Psoas muscle (tissue), 8 donors: ENCODE data around the gene TRAF3. TPM values are rescaled to one million over a fixed set of nuclear protein-coding genes. Genes with fewer than 3 reads are reported as not detected.
"Not testable (repeated sequence)": the region's sequence is repeated elsewhere in the genome, so short reads cannot be mapped to it uniquely, and the experiment has no call there.

ENCODE experiments used
- ATAC-seq, 4 donors: fragments of 200-7000 bp; cut with Tn5 transposase; one replicate each; pipeline ENCODE4 v1.9.1; 2020; ENCODE audit warnings: moderate library complexity in 3 of 4, mild to moderate bottlenecking in 2 of 4
- DNase-seq, 2 donors: peaks; one replicate each; pipeline ENCODE4 v3.0.0-alpha.2; 2020
- H3K27ac ChIP-seq: fragments of 200-600 bp; one replicate; pipeline ENCODE4 v1.8.0; 2022
- H3K27me3 ChIP-seq, 3 donors: fragments of 200-600 bp in 1 of 3; one replicate each; pipeline versions ENCODE4 v1.6.1 to v1.8.0; 2013 to 2022; ENCODE audit warnings: low read length in 2 of 3, mild to moderate bottlenecking in 2 of 3, moderate library complexity in 1 of 3; ENCODE audit not compliant: insufficient read depth in 3 of 3
- H3K36me3 ChIP-seq, 2 donors: fragments of 200-600 bp in 1 of 2; one replicate each; pipeline versions ENCODE4 v1.6.1 to v1.8.0; 2013 to 2022; ENCODE audit warnings: low read depth in 1 of 2, mild to moderate bottlenecking in 1 of 2, moderate library complexity in 1 of 2; ENCODE audit not compliant: insufficient read depth in 1 of 2
- H3K4me1 ChIP-seq: fragments of 200-600 bp; one replicate; pipeline ENCODE4 v1.8.0; 2022
- H3K4me3 ChIP-seq: fragments of 200-600 bp; one replicate; pipeline ENCODE4 v1.8.0; 2022; ENCODE audit warnings: mild to moderate bottlenecking
- H3K9me3 ChIP-seq: fragments of 200-600 bp; one replicate; pipeline ENCODE4 v1.8.0; 2022
- WGBS, 3 donors: extraction: QIAGEN DNeasy Blood & Tissue Kit; methylation state at CpG; one replicate each; pipeline versions ENCODE4 v1.1.6 to v1.1.7; 2013; 5-methylcytosine and 5-hydroxymethylcytosine counted together
- intact Hi-C, 2 donors: fragments of 100-400 bp; cut with DNase I; formaldehyde crosslinking; loops; one replicate each; pipeline versions ENCODE4 v1.11.0 to v1.14.2; 2022
- polyA plus RNA-seq, 3 donors: library from polyadenylated mRNA; stranded (reverse); fragments of 200-250 nt; gene quantifications; one replicate each; pipeline ENCODE4 v1.2.3, GENCODE V29; 2013
- total RNA-seq, 4 donors: library from RNA; stranded (reverse); fragmentation: NEBNext Ultra II Directional in 2 of 4; extraction: Animal tissue kit (Norgen Biotek cat#: 25700) in 2 of 4; gene quantifications; one replicate each; pipeline versions ENCODE4 v1.2.1 to v1.2.4, GENCODE V29; 2021 to 2023
- TF ChIP-seq, protein P1 (sequence below): fragments of 200-600 bp; IDR thresholded peaks from one replicate; pipeline ENCODE4 v1.8.0; 2022; ENCODE audit warnings: antibody characterized with exemption
- donor health status: healthy with polysubstance abuse.
- donor health status: DM: no; HTN: no; CAD: no; lungs with moderate emphysema.
- donor health status: Bipolar disorder and iron deficiency.
- donor health status: healthy.
- donor health status: DM: yes; HTN: yes; CAD: no.
- donor health status: DM: no; HTN: no; CAD: no.
- donor health status: DM: no; HTN: no; CAD: no.
- donor health status: DM: yes; HTN: yes; CAD: no.

The TRAF3 gene
- total and polyA plus RNA-seq, 7 donors: 3.3 to 16.3 (median 8.1) TPM

DNA sequence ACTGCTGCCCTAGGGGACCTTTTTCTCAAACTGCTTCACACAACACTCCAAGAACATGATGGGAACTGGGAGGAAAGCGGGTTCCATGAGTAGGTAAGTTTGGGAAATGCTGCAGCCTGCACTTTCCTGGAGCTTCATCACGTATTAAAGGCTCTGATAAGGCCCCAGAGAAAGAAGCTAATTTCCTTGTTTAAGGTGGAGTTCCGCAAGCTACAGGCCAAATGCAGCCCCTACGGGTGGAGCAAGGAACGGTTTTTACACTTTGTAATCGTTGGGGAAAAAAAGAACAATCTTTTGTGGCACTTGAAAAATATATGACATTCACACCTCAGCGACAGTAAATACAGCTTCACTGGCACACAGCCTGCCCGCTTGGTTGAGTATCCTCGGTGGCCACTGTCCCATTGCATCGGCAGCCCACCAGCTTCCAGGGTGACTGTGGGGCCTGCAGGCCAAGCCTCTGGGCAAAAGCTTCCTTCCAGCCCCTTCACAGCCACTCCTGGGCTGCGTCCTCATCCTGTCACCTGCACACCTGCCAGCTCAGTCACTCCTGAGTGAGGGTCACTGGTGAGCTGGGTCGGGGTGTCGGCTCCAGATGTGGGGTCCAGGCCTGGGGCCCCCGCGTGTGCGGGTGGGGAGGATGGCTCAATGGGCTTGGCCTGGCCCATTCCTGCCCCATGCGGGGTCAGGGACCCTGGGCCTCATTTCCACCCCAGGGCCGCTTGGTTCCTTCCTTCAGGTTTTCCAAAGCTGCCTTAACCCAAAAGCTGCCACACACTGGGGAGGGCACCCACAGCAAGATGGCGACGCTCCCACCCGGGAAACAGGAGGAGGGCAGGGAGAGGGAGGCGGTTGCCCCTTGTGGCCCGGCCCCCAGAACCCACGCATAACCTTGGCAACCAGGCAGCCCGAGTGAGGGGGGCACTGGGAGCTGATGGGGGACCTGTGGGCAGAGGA is 147.7 kb downstream of the TRAF3 start:
- H3K4me1 ChIP-seq: peaks cover 13% of the 10 kb centered on the region
- H3K27me3 ChIP-seq: peaks cover 0 to 78% (median 25%) of the 10 kb centered on the region in 3 donors
- ATAC-seq (no peak), DNase-seq (no peak)
- 79 to 84% (median 82%) methylated on average over 25 of the region's 25 CpGs for WGBS, 3 donors
- no peaks in the 10 kb centered on the region for H3K36me3 ChIP-seq
- no peak overlapping the region for H3K27ac ChIP-seq
- intact Hi-C loops: no loop called here
- TF ChIP-seq, protein P1, sequence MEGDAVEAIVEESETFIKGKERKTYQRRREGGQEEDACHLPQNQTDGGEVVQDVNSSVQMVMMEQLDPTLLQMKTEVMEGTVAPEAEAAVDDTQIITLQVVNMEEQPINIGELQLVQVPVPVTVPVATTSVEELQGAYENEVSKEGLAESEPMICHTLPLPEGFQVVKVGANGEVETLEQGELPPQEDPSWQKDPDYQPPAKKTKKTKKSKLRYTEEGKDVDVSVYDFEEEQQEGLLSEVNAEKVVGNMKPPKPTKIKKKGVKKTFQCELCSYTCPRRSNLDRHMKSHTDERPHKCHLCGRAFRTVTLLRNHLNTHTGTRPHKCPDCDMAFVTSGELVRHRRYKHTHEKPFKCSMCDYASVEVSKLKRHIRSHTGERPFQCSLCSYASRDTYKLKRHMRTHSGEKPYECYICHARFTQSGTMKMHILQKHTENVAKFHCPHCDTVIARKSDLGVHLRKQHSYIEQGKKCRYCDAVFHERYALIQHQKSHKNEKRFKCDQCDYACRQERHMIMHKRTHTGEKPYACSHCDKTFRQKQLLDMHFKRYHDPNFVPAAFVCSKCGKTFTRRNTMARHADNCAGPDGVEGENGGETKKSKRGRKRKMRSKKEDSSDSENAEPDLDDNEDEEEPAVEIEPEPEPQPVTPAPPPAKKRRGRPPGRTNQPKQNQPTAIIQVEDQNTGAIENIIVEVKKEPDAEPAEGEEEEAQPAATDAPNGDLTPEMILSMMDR: no peak
- H3K4me3 ChIP-seq: no peak overlapping the region
- no peaks in the 10 kb centered on the region for H3K9me3 ChIP-seq

DNA sequence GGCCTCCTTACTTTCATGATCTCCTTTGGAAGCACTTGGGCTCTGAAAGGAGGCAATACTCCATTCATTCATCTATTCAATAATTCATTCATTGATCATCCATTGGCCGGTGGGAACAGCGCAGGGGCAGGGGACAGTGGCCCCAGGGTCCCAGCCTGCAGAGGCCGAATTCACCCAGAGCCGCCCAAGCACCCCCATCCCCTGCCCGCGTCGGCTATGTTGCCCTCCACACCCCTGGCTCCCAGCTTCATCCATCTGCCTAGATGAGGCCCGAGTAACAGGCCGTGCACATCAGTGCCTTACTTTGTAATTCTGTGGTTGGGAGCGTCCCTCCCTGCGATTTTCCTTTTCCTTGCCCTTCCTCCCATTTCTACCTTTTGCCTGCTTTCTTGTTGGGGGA is 148.4 kb downstream of the TRAF3 start:
- TF ChIP-seq, protein P1: no peak
- H3K27ac ChIP-seq: no peak overlapping the region
- intact Hi-C loops: no loop called here
- no peak for ATAC-seq
- DNase-seq: no peak
- H3K4me1 ChIP-seq: peaks cover 13% of the 10 kb centered on the region
- H3K9me3 ChIP-seq: no peaks in the 10 kb centered on the region
- H3K27me3 ChIP-seq: peaks cover 0 to 84% (median 31%) of the 10 kb centered on the region in 3 donors
- H3K4me3 ChIP-seq: no peak overlapping the region
- H3K36me3 ChIP-seq: no peaks in the 10 kb centered on the region
- WGBS, 3 donors: 68 to 71% (median 70%) methylated on average over 9 to 11 of the region's 11 CpGs

DNA sequence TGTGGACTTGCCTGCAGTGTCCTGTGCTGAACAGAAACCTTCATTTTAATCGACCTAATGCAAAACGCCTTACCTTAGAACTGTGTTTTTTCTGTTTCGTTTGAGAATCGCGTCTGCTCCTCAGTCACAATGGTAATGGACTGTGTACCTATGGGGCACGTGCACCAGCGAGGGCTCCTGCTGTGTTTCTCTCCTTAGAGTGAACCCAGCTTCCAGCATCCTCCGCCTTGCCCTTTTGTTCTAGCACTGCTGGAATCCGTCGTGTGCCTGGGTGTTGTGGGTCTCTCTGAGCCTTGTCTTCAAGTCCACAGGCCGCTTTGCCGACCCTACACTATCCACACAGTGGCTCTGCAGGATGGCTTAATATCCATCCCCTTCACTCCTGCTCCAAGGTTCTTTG is 148.9 kb downstream of the TRAF3 start:
- intact Hi-C loops: no loop called here
- 57 to 69% (median 62%) methylated on average over 12 of the region's 12 CpGs for WGBS, 3 donors
- Histone ChIP-seq H3K4me1 (peaks cover 13% of the 10 kb centered on the region), H3K9me3 (no peaks in the 10 kb centered on the region), H3K27ac (no peak overlapping the region), H3K36me3 (no peaks in the 10 kb centered on the region), H3K27me3 (peaks cover 0 to 81% (median 32%) of the 10 kb centered on the region in 3 donors), H3K4me3 (no peak overlapping the region)
- DNase-seq: no peak
- TF ChIP-seq, protein P1: no peak
- ATAC-seq: no peak

DNA sequence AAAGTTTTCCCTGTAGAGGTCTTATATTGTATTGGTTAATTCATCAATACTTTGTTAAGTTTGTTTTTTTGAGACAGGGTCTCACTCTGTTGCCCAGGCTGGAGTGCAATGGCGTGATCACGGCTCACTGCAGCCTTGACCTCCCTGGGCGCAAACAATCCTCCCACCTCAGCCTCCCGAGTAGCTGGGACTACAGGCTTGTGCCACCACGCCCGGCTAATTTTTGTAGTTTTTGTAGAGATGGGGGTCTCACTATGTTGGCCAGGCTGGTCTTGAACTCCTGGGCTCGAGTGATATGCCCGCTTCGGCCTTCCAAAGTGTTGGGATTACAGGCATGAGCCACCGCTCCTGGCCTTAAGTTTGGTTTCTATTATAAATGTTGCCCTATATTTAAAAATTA is 149.6 kb downstream of the TRAF3 start:
- H3K9me3 ChIP-seq, intact Hi-C loops, ATAC-seq, H3K27ac ChIP-seq, DNase-seq, H3K4me3 ChIP-seq, H3K36me3 ChIP-seq: not testable (repeated sequence)
- Histone ChIP-seq H3K27me3 (peaks cover 0 to 79% (median 32%) of the 10 kb centered on the region in 3 donors), H3K4me1 (peaks cover 13% of the 10 kb centered on the region)
- 94 to 98% (median 97%) methylated on average over 10 of the region's 10 CpGs for WGBS, 3 donors

DNA sequence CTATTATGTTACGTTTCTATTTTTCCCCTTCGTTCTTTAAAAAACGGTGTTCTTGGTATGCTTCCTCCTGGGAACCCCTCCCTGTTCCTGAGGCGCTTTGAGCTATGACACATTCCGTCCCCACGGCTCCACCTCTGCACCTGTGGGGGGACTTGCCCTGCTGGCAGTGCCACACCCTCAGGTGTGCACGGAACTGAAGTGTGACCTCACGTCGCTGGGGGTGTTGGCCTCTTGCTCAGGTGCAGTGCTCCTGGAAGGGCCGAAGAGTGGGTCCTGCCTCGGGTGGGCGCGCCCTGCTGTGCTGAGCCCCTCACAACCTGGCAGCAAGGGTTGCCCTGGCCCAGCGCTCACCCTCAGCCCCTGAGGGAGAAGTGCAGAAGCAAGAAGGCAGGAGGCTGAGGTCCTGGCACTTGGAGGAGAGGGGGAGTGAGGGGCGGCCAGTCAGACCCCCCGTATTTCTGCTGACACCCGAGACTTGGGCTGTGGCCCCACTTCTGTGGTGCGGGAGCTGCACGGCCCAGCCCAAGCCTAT is 150.2 kb downstream of the TRAF3 start:
- intact Hi-C loops: no loop called here
- Histone ChIP-seq H3K4me1 (peaks cover 13% of the 10 kb centered on the region), H3K4me3 (no peak overlapping the region), H3K36me3 (no peaks in the 10 kb centered on the region), H3K9me3 (no peaks in the 10 kb centered on the region), H3K27me3 (peaks cover 0 to 73% (median 32%) of the 10 kb centered on the region in 3 donors), H3K27ac (no peak overlapping the region)
- DNase-seq (no peak), ATAC-seq (no peak)
- 69 to 83% (median 73%) methylated on average over 19 of the region's 19 CpGs for WGBS, 3 donors
- TF ChIP-seq, protein P1: no peak
